ENCODE data around the gene PIM2. TPM values are rescaled to one million over a fixed set of nuclear protein-coding genes. Genes with fewer than 3 reads are reported as not detected.
A peak's percentile ranks its signal among the peaks of the same experiment; 100 is the strongest.

PIM2 gene
- total and polyA plus RNA-seq, 9 of the 15 experiments (the other 6 are each of a cell fraction or from before 2014, with no cell fraction given), result 67.6 to 191 (median 108) TPM

DNA sequence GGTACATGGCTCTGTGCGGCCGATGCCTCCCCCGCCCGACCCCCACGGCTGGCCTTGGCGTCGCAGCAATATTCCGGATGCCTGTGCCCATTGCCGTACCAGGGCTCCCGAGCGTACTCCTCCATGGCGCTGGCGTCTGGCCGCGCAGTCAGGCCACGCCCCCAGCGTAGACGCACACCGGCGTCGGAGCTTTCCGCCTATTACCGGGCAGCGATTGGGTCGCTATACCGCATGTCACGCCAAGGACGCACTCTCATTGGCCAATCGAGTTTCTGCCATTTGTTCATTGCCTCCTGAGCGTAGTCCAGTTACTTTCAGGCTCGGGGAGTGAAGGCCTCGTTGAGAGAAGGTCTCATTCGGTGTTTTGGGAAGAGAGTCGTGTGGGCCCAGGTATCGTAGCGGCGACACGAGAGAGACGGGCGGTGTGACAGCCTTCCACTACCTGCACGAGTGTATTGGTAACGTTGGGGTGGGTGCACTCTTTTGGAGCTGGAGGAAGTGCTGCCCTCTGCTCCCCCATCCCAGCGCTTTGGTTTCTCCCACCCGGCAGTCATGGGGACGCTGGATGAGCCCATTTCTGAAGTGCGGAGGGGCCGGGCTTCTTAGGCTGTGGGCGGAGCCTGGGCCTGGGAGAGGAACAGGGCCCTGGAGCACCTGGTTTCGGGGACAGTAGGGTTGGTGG lies 21.1 kb downstream of the PIM2 start, which contains the start of the genes PQBP1 and TIMM17B (continued):
- peak; percentile 59; the same call in 1 of the 2 replicates for TF ChIP-seq HLTF (IDR thresholded peaks at IDR 0.05)
- TF ChIP-seq, protein P1, sequence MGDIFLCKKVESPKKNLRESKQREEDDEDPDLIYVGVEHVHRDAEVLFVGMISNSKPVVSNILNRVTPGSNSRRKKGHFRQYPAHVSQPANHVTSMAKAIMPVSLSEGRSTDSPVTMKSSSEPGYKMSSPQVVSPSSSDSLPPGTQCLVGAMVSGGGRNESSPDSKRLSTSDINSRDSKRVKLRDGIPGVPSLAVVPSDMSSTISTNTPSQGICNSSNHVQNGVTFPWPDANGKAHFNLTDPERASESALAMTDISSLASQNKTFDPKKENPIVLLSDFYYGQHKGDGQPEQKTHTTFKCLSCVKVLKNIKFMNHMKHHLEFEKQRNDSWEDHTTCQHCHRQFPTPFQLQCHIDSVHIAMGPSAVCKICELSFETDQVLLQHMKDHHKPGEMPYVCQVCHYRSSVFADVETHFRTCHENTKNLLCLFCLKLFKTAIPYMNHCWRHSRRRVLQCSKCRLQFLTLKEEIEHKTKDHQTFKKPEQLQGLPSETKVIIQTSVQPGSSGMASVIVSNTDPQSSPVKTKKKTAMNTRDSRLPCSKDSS (IDR thresholded peaks at IDR 0.05; ENCODE audit: low read depth, partially characterized antibody), result no peak
- TF ChIP-seq, protein P2, sequence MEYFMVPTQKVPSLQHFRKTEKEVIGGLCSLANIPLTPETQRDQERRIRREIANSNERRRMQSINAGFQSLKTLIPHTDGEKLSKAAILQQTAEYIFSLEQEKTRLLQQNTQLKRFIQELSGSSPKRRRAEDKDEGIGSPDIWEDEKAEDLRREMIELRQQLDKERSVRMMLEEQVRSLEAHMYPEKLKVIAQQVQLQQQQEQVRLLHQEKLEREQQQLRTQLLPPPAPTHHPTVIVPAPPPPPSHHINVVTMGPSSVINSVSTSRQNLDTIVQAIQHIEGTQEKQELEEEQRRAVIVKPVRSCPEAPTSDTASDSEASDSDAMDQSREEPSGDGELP (CRISPR knock-in tag; IDR thresholded peaks at IDR 0.05; ENCODE audit: borderline replicate concordance), result peak; percentile 58; the same call in 1 of the 2 replicates
- 0 out of 2 replicates have a peak, but pooled peaks have one; percentile 68 for TF ChIP-seq MIER1 (IDR thresholded peaks at IDR 0.05; ENCODE audit: low read depth)
- no peak for TF ChIP-seq HNRNPK (IDR thresholded peaks at IDR 0.05; ENCODE audit: low read depth, low read length, poor library complexity, severe bottlenecking)
- peak; percentile 75 for TF ChIP-seq CREB1 (IDR thresholded peaks at IDR 0.05)
- peak; percentile 82 for TF ChIP-seq CREB1 (CRISPR knock-in tag; IDR thresholded peaks at IDR 0.05)
- TF ChIP-seq L3MBTL2 (IDR thresholded peaks at IDR 0.05), result peak; percentile 14; the same call in 1 of the 2 replicates
- TF ChIP-seq HDAC1 (IDR thresholded peaks at IDR 0.05), result peak in 1 of 2 experiments; percentile 30; a peak in 2 of 4 replicates
- TF ChIP-seq RAD51 (IDR thresholded peaks at IDR 0.05; ENCODE audit: borderline replicate concordance, low read depth), result no peak; the same call in 1 of the 2 replicates
- TF ChIP-seq TBP (optimal IDR thresholded peaks at IDR 0.05; ENCODE audit: low read depth, low read length), result peak; percentile 88
- no peak for TF ChIP-seq NR2C2 (CRISPR knock-in tag; IDR thresholded peaks at IDR 0.05)
- TF ChIP-seq NR2C2 (tag; IDR thresholded peaks at IDR 0.05), result 0 out of 2 replicates have a peak, but pooled peaks have one; percentile 42
- TF ChIP-seq ESRRB (CRISPR knock-in tag; IDR thresholded peaks at IDR 0.05; ENCODE audit: borderline replicate concordance), result no peak

Measured in K562 (cell line).